Stimulated activated CD4-positive, alpha-beta T cell treated with anti-CD3 and anti-CD28 coated beads, TNF-alpha, amount 100 ng/mL, for 4 hours (primary cell): ENCODE data around the gene CNTN1.

Experiments
- DNase-seq, 3 experiments: peaks; one replicate each; pipeline ENCODE4 v3.0.0-alpha.2; 2020; ENCODE audit warnings: low read depth in 3 of 3

Gene CNTN1

GRCh38 chr12:41108032-41108431 lies 415.8 kb downstream of the CNTN1 start:
- DNase-seq: no peak

- DNase-seq: no peak
Observed at GRCh38 chr12:41112903-41113302, 420.7 kb downstream of the CNTN1 start.

- no peak for DNase-seq
Observed at GRCh38 chr12:41120211-41120610, 428.0 kb downstream of the CNTN1 start.

- no peak for DNase-seq
Observed at GRCh38 chr12:41121374-41121773, 429.1 kb downstream of the CNTN1 start.
